HG03378 (cell line): Measurements from ENCODE around the gene ATP11C.
A peak's percentile ranks its signal among the peaks of the same experiment; 100 is the strongest.
"Not testable (repeated sequence)": the region's sequence is repeated elsewhere in the genome, so short reads cannot be mapped to it uniquely, and the experiment has no call there.

ENCODE experiments used
- ATAC-seq: cut with Tn5 transposase; IDR thresholded peaks from one replicate; pipeline ENCODE4 v1.9.1; 2021; ENCODE audit warnings: mild to moderate bottlenecking, moderate library complexity; ENCODE audit not compliant: unreplicated experiment

ATP11C gene

DNA sequence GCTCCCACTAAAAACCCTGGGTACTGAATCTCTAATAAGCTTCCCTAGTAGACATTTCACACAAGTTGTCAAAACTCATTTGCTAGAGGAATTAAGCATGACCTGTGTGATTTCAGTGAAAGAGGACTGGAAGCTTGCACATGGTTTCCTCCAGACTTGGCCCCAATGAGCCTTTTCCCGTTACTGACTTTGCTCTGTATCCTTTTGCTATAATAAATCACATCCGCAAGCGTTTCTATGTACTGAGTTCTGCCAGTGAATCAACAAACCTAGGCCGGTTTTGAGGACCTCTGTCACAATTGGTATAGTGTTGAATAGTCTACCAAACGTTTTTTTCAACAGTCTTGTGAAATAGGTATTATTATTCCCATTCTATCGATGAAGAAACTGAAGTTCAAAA lies 8.2 kb downstream of the ATP11C start:
- no peak for ATAC-seq

DNA sequence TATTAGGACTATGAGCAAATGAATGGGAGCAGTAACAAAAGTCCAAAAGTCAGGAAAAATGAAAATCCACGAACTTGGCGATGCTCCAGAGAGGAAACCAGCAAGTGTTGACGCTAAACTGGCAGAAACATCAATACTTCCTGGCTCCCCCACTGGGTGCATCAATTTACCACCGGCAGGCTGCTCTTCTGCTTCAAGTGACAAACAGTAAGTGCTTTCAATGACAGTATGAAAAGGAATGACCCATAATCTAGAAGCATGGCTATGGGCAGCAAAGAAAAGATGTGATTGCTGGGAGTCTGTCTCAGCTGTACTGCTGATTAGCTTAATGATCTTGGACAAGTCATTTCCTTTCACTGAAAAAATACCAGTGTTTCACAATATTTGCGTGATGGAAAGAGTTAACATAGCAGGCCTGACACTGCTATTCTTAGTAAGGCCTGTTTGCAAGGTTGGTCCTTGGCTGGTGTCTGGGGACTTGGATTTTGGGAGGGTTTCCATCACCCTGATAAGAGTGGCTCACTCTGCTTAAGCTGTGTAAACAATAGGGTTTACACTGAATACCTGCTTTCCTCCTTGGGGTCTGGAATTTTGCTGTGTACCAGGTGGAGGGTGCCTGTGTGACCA lies 8.7 kb downstream of the ATP11C start:
- ATAC-seq, result no peak

GRCh38 chrX:139921142-139921541 lies 11.7 kb downstream of the ATP11C start:
- not testable (repeated sequence) for ATAC-seq

DNA sequence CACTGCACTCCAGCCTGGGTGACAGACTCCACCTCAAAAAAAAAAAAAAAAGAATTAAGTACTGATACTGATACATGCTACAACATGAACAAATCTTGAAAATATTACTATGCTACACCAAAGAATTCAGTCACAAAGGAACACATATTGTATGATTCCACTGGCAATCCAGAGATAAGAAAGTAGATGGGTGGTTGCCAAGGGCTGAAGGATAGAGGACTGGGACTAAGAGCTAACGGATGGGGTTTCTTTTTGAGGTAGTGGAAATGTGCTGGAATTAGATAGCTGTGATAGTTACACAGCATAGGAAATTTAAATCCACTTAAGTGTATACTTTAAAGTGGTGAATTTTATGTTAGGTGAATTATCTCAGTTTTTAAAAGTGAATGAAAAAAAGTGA lies 12.5 kb downstream of the ATP11C start:
- ATAC-seq, result no peak

- ATAC-seq, result no peak
Measured at GRCh38 chrX:139914421-139914820, 18.4 kb downstream of the ATP11C start.

GRCh38 chrX:139909712-139910111 lies 23.1 kb downstream of the ATP11C start:
- ATAC-seq, result peak; percentile 67

GRCh38 chrX:139907078-139907477 lies 25.8 kb downstream of the ATP11C start:
- no peak for ATAC-seq

- ATAC-seq, result no peak
Measured at GRCh38 chrX:139905743-139906142, 27.1 kb downstream of the ATP11C start.

DNA sequence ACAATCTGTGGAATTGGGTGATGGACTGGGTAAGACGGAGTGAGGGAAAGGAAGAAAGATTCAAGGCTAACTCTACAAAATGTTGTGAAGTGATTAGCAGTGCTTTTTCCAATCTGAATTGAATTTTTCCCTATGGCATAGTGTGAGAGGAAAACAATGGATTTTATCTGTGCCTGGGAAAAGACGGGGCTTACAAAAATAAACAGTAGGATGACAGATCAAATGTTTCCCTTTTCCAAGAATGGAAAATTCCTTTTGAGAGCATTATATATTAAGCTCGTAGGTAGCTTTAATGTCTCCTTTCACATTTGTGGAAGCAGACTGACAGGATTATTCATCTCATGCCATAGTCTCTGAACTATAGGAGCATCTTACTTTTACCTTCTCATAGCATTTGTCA lies 27.8 kb downstream of the ATP11C start:
- ATAC-seq, result no peak

DNA sequence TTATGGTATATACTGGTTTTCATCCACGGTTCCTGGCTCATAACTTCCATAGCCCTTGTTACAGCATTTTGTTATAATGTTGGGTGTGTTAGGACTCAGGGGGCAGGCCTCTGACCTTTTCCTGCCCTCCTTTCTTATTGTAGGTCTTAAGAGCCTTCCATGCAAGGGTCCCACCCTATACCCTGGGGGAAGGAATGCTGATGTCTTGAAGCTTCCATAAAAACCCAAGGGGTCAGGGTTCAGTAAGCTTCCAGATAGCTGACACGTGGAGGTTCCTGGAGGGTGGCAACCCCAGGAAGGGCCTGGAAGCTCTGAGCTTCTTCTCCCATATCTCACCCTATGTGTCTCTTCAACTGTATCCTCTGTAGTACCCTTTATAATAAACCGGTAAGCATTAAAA lies 29.6 kb downstream of the ATP11C start:
- no peak for ATAC-seq

DNA sequence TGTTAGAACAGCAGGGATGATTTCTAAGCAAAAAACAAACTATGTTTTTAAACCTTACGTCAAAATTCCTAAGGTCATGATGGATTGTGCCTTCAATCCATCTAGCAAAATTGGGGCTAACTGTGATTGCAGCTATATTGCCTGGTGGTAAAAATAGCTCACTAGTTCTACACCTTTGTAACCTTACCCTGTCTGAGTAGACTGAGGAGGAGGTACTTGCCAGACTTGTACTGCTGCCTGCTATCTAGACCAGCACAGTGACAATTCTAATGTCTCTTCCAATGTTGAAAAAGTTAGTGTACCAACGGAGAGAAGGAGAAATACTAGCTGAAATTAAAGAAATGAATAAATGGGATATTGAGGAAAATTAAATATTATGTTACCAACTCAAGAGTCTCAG lies 30.3 kb downstream of the ATP11C start:
- ATAC-seq, result no peak

- no peak for ATAC-seq
Measured at GRCh38 chrX:139898334-139898733, 34.5 kb downstream of the ATP11C start.

GRCh38 chrX:139892512-139892911 lies 40.3 kb downstream of the ATP11C start:
- peak; percentile 73 for ATAC-seq

GRCh38 chrX:139890991-139891700 lies 41.7 kb downstream of the ATP11C start:
- ATAC-seq, result no peak

DNA sequence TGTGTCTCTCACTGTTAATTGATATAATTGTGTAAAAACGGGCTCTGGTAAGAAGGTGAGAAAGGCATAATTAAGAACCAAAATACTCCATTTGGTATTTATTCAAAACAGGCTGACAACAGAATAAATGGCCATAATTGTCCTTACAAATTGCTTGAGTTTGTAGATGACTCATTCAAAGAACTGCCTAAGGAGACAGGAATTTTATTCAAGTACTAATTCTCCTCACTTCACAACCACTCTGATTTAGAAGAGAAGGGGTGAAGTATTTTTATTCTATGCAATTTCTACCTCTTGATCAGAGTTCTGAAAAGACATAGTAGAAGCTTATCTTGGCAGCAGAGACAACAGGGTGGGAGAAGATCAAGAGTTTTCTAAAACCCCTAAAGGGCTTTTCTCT lies 43.1 kb downstream of the ATP11C start:
- ATAC-seq, result no peak

GRCh38 chrX:139883984-139884383 lies 48.9 kb downstream of the ATP11C start:
- ATAC-seq, result no peak

GRCh38 chrX:139882299-139882698 lies 50.6 kb downstream of the ATP11C start:
- ATAC-seq, result no peak

DNA sequence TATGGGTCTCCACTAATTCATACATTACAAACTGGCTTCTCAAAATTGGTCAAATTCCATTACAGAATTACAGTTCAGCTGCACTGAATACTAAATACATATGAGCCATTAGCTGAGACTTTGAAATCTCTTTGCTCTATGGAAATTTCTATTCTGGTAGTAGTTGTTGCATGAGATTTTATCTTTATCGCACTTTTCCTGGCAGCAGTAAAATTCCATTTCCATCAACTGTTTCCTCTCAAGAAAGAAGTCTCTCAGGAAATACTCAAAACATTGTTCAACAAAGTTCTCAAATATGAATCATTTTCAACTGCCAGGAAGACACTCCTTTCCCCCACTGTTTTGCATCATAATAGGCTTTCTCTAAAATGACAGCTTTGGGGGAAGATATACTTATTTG lies 51.3 kb downstream of the ATP11C start:
- ATAC-seq, result no peak

DNA sequence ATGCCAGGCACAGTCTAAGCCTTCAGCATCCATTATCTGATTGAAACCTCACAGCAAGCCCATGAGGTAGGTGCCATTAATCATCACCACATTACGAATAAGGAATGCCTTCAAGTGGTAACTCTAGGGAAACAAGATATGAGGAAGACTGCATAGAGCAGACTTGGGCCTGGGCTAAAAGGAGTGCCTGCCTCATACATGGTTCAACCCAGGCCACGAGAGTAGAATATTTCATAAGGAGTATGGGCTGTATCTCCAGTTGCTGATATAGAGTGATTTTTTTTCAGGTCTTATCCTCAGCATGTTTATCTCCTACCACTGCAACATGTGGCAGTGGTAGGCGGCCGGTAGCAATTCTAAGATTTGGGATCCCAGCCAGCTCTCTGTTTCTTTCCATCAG lies 51.7 kb downstream of the ATP11C start:
- ATAC-seq, result no peak

DNA sequence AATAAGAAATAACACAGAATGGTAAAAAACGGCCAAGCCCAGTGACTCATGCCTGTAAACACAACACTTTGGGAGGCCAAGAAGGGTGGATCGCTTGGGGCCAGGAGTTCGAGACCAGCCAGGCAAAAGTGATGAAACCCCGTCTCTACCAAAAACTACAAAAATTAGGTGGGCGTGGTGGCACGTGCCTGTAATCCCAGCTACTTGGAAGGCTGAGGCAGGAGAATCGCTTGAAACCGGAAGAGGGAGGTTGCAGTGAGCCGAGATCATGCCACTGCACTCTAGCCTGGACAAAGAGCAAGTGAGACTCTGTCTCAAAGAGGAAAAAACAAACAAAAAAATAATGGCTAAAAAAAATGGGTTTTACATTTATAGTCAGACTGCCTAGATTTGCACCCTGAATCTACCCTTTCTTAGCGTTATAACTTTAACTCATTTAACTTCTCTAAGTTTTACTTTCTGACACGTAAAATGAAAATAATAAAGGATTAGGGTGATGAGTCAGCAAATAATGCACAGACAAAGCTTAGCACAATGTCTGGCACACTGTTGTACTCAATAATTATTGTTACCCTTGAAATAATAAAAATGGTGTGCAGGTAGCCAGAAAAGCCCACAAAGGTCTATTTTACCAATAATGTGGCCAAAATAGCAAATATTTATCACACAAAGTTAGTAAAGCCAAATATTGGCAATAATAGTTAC lies 55.0 kb downstream of the ATP11C start:
- ATAC-seq, result no peak

GRCh38 chrX:139875841-139876240 lies 57.0 kb downstream of the ATP11C start:
- ATAC-seq, result no peak

DNA sequence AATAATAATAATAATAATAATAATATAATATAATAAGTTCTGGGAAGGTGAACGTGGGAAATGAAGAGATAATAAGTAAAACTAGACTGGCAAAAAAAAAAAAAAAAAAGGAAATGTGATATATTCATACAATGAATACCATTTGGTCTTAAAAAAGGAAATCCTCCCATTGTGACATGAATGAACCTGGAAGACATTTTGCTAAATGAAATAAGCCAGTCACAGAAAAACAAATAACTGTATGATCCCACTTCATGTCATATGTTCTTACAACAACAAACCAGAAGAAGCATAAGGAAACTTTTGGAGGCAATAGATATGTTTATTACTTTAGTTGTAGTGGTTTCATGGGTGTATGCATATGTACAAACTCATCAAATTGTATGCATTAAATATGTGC lies 63.1 kb downstream of the ATP11C start:
- no peak for ATAC-seq
